ENCODE measurements around the gene LRBA.

DNA sequence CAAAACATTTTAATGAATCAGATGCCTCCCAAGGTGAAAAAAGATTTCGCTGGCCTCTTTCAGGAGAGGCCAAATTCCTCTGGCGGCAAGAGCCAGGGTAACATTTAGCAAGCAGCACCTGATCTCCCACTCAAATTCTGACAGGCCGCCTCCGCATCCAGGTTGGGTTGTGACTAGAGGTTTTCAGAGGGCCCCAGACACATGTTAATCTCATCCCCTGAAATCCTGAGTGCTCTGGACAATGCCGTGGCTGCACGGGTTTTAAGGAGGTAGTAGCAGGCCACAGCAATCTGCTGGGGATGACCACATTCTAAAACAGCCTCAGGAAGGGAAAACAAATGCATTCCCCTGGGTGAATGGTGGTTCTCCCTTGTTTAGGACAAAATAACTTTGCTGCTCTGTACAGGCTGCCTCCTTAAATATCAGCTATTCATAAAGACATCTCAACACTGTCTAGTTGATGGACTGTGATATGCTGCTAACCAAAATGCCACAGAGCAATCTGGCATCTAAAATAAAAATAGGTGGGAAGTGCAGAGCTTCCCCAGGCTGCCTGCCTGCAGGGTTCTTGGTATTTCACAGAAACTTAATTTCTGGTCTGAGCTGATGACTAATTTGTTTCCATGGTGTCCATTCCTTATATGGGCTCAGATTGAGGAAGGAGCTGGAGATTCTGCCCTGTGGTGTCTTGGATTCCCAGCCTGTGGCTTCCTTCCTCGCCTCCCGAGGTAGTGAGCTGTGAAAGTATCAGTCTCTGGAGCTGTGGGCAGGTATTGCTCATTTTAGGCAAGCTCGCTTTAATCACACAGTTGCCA, 734.8 kb downstream of the LRBA start:
- TF ChIP-seq CTCF (IDR thresholded peaks at IDR 0.05; ENCODE audit: low read depth, low read length, poor library complexity, severe bottlenecking) (no peak), EZH2phosphoT487 (IDR thresholded peaks at IDR 0.05; ENCODE audit: borderline replicate concordance, low read length) (no peak)
